Measurements from ENCODE around the gene OCLN. TPM values are rescaled to one million over a fixed set of nuclear protein-coding genes. Genes with fewer than 3 reads are reported as not detected.

The OCLN gene
- total and polyA plus RNA-seq, 2 experiments from 2014 or later: 14.3 to 61.6 TPM

GRCh38 chr5:69510694-69511093, 18.1 kb downstream of the OCLN start:
- TF ChIP-seq STAT1 (IDR thresholded peaks at IDR 0.05; ENCODE audit: unreplicated experiment) (no peak), EZH2phosphoT487 (IDR thresholded peaks at IDR 0.05; ENCODE audit: unreplicated experiment) (no peak), REST (IDR thresholded peaks at IDR 0.05; ENCODE audit: unreplicated experiment) (no peak), POLR2AphosphoS5 (IDR thresholded peaks at IDR 0.05; ENCODE audit: low read depth) (no peak), ZNF331 (CRISPR knock-in tag; IDR thresholded peaks at IDR 0.05; ENCODE audit: low read depth) (no peak), EZH2 (IDR thresholded peaks at IDR 0.05; ENCODE audit: low read depth, unreplicated experiment) (no peak), ZNF114 (CRISPR knock-in tag; IDR thresholded peaks at IDR 0.05) (no peak), ZNF462 (CRISPR knock-in tag; IDR thresholded peaks at IDR 0.05) (no peak), CTCF (conservative IDR thresholded peaks at IDR 0.05; ENCODE audit: low read depth in 2 of 2) (no peak), NANOG (IDR thresholded peaks at IDR 0.05; ENCODE audit: borderline replicate concordance) (no peak), CREB1 (CRISPR knock-in tag; IDR thresholded peaks at IDR 0.05; ENCODE audit: low read depth) (no peak), ETS1 (IDR thresholded peaks at IDR 0.05) (no peak), JUNB (IDR thresholded peaks at IDR 0.05; ENCODE audit: unreplicated experiment) (no peak)
- peaks cover 11% of the 10 kb centered on the region for H3K79me2 ChIP-seq (replicated peaks; ENCODE audit: insufficient read depth)
- ATAC-seq (no peak), DNase-seq (ENCODE audit: low spot score) (no peak)
- Mint-ChIP-seq H3K9me3 (peaks cover 12% of the 10 kb centered on the region), H3K27ac (no peak overlapping the region), H3K4me1 (no peaks in the 10 kb centered on the region), H3K27me3 (ENCODE audit: insufficient read depth, low read depth, poor library complexity) (peaks cover 3% of the 10 kb centered on the region), H3K36me3 (ENCODE audit: low read depth) (peaks cover 69% of the 10 kb centered on the region), H3K4me3 (no peak overlapping the region)
- no peak overlapping the region for H3K4me3 ChIP-seq
- no peak overlapping the region for H3K27ac ChIP-seq (ENCODE audit: low read depth)
- no peaks in the 10 kb centered on the region for H3K9me2 ChIP-seq (ENCODE audit: insufficient read depth)
- H3K4me1 ChIP-seq (ENCODE audit: insufficient read depth): no peaks in the 10 kb centered on the region
- H3F3A ChIP-seq (replicated peaks; ENCODE audit: low read depth): no peaks in the 10 kb centered on the region
- no peak overlapping the region for H3K4me2 ChIP-seq
- no peaks in the 10 kb centered on the region for H3K27me3 ChIP-seq (ENCODE audit: insufficient read depth)
- H4K20me1 ChIP-seq (replicated peaks; ENCODE audit: insufficient read depth): 0 out of 2 replicates have a peak, but pooled peaks cover 3% of the 10 kb centered on the region
- H3K36me3 ChIP-seq (ENCODE audit: insufficient read depth): peaks cover 21% of the 10 kb centered on the region; the same call in 1 of the 2 replicates
- H2AFZ ChIP-seq: no peak overlapping the region

Data from GM23338 (cell line).